HG03558 (cell line): ENCODE data around the gene PCDHGB7.
A peak's percentile ranks its signal among the peaks of the same experiment; 100 is the strongest.
"Not testable (repeated sequence)": the region's sequence is repeated elsewhere in the genome, so short reads cannot be mapped to it uniquely, and the experiment has no call there.

ENCODE experiments used
- ATAC-seq: cut with Tn5 transposase; IDR thresholded peaks from one replicate; pipeline ENCODE4 v1.9.1; 2021; ENCODE audit warnings: moderate number of reproducible peaks; ENCODE audit not compliant: unreplicated experiment; ENCODE audit errors: extremely low read depth

Gene PCDHGB7

GRCh38 chr5:141394401-141395187 lies 22.9 kb upstream of the PCDHGB7 start:
- ATAC-seq: not testable (repeated sequence)

GRCh38 chr5:141397756-141398551 lies 19.5 kb upstream of the PCDHGB7 start, which contains the start of gene PCDHGB5:
PCDHGB5 (plus strand) TSS chr5:141397947; CDS start chr5:141398128, 181 bp downstream.
- not testable (repeated sequence) for ATAC-seq

- ATAC-seq: no peak
Observed at GRCh38 chr5:141398608-141399007, 18.9 kb upstream of the PCDHGB7 start.

GRCh38 chr5:141399555-141400258 lies 17.8 kb upstream of the PCDHGB7 start:
- ATAC-seq: no peak

- no peak for ATAC-seq
Observed at GRCh38 chr5:141402553-141403243, 14.8 kb upstream of the PCDHGB7 start, which contains the start of gene PCDHGA9. PCDHGA9 (plus strand) TSS chr5:141402778; CDS start chr5:141402953, 175 bp downstream.

GRCh38 chr5:141403387-141403786 lies 14.1 kb upstream of the PCDHGB7 start:
- ATAC-seq: no peak

- ATAC-seq: not testable (repeated sequence)
Observed at GRCh38 chr5:141407790-141408505, 9.5 kb upstream of the PCDHGB7 start, which contains the start of gene PCDHGB6. PCDHGB6 (plus strand) TSS chr5:141408021; CDS start chr5:141408203, 182 bp downstream.

- no peak for ATAC-seq
Observed at GRCh38 chr5:141409598-141410306, 7.7 kb upstream of the PCDHGB7 start.

GRCh38 chr5:141411575-141411974 lies 5.9 kb upstream of the PCDHGB7 start:
- ATAC-seq: no peak

- ATAC-seq: peak; percentile 62
Observed at GRCh38 chr5:141412854-141413539, 4.5 kb upstream of the PCDHGB7 start, which contains the start of gene PCDHGA10. PCDHGA10 (plus strand) TSS chr5:141412987; CDS start chr5:141413176, 189 bp downstream.

- ATAC-seq: no peak
Observed at GRCh38 chr5:141413540-141414069, 3.9 kb upstream of the PCDHGB7 start.

- ATAC-seq: not testable (repeated sequence)
Observed at GRCh38 chr5:141414548-141415274, 2.8 kb upstream of the PCDHGB7 start.

- not testable (repeated sequence) for ATAC-seq
Observed at GRCh38 chr5:141415275-141415618, 2.2 kb upstream of the PCDHGB7 start.

- no peak for ATAC-seq
Observed at GRCh38 chr5:141419074-141419880, 1.8 kb downstream of the PCDHGB7 start.

GRCh38 chr5:141420855-141421488 lies 3.5 kb downstream of the PCDHGB7 start, which contains the start of gene PCDHGA11:
PCDHGA11 (plus strand) TSS chr5:141421051; CDS start chr5:141421228, 177 bp downstream.
- no peak for ATAC-seq

GRCh38 chr5:141421489-141421855 lies 4.0 kb downstream of the PCDHGB7 start:
- no peak for ATAC-seq
